ENCODE data around the gene CPNE7.

Gene CPNE7

GRCh38 chr16:89581045-89581695 lies 5.6 kb downstream of the CPNE7 start:
- TF ChIP-seq GATA2 (IDR thresholded peaks at IDR 0.05; ENCODE audit: low read depth, low read length) (no peak), GATA3 (IDR thresholded peaks at IDR 0.05; ENCODE audit: low read depth, low read length) (no peak)

GRCh38 chr16:89581861-89582563 lies 6.5 kb downstream of the CPNE7 start:
- TF ChIP-seq GATA2 (IDR thresholded peaks at IDR 0.05; ENCODE audit: low read depth, low read length) (no peak), GATA3 (IDR thresholded peaks at IDR 0.05; ENCODE audit: low read depth, low read length) (no peak)

GRCh38 chr16:89582614-89583196 lies 7.1 kb downstream of the CPNE7 start:
- no peak for TF ChIP-seq GATA3 (IDR thresholded peaks at IDR 0.05; ENCODE audit: low read depth, low read length)
- TF ChIP-seq GATA2 (IDR thresholded peaks at IDR 0.05; ENCODE audit: low read depth, low read length), result no peak

- no peak for TF ChIP-seq GATA2 (IDR thresholded peaks at IDR 0.05; ENCODE audit: low read depth, low read length)
- no peak for TF ChIP-seq GATA3 (IDR thresholded peaks at IDR 0.05; ENCODE audit: low read depth, low read length)
Measured at GRCh38 chr16:89583197-89583894, 7.8 kb downstream of the CPNE7 start.

GRCh38 chr16:89583895-89584644 lies 8.5 kb downstream of the CPNE7 start:
- TF ChIP-seq GATA3 (IDR thresholded peaks at IDR 0.05; ENCODE audit: low read depth, low read length), result no peak
- no peak for TF ChIP-seq GATA2 (IDR thresholded peaks at IDR 0.05; ENCODE audit: low read depth, low read length)

- TF ChIP-seq GATA3 (IDR thresholded peaks at IDR 0.05; ENCODE audit: low read depth, low read length), result no peak
- no peak for TF ChIP-seq GATA2 (IDR thresholded peaks at IDR 0.05; ENCODE audit: low read depth, low read length)
Measured at GRCh38 chr16:89584768-89585549, 9.4 kb downstream of the CPNE7 start.

- TF ChIP-seq GATA3 (IDR thresholded peaks at IDR 0.05; ENCODE audit: low read depth, low read length), result no peak
Measured at GRCh38 chr16:89586218-89586617, 10.7 kb downstream of the CPNE7 start.

GRCh38 chr16:89586853-89587252 lies 11.3 kb downstream of the CPNE7 start:
- TF ChIP-seq GATA2 (IDR thresholded peaks at IDR 0.05; ENCODE audit: low read depth, low read length) (no peak), GATA3 (IDR thresholded peaks at IDR 0.05; ENCODE audit: low read depth, low read length) (no peak)

GRCh38 chr16:89588413-89589109 lies 13.0 kb downstream of the CPNE7 start:
- no peak for TF ChIP-seq GATA2 (IDR thresholded peaks at IDR 0.05; ENCODE audit: low read depth, low read length)
- TF ChIP-seq GATA3 (IDR thresholded peaks at IDR 0.05; ENCODE audit: low read depth, low read length), result no peak

GRCh38 chr16:89589241-89589926 lies 13.8 kb downstream of the CPNE7 start:
- no peak for TF ChIP-seq GATA2 (IDR thresholded peaks at IDR 0.05; ENCODE audit: low read depth, low read length)
- TF ChIP-seq GATA3 (IDR thresholded peaks at IDR 0.05; ENCODE audit: low read depth, low read length), result no peak

GRCh38 chr16:89593841-89594240 lies 18.3 kb downstream of the CPNE7 start:
- TF ChIP-seq GATA2 (IDR thresholded peaks at IDR 0.05; ENCODE audit: low read depth, low read length) (no peak), GATA3 (IDR thresholded peaks at IDR 0.05; ENCODE audit: low read depth, low read length) (no peak)
